ENCODE results near the gene FBXO33.

- TF ChIP-seq, protein P1, sequence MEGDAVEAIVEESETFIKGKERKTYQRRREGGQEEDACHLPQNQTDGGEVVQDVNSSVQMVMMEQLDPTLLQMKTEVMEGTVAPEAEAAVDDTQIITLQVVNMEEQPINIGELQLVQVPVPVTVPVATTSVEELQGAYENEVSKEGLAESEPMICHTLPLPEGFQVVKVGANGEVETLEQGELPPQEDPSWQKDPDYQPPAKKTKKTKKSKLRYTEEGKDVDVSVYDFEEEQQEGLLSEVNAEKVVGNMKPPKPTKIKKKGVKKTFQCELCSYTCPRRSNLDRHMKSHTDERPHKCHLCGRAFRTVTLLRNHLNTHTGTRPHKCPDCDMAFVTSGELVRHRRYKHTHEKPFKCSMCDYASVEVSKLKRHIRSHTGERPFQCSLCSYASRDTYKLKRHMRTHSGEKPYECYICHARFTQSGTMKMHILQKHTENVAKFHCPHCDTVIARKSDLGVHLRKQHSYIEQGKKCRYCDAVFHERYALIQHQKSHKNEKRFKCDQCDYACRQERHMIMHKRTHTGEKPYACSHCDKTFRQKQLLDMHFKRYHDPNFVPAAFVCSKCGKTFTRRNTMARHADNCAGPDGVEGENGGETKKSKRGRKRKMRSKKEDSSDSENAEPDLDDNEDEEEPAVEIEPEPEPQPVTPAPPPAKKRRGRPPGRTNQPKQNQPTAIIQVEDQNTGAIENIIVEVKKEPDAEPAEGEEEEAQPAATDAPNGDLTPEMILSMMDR (IDR thresholded peaks at IDR 0.05), result no peak
- TF ChIP-seq POLR2A (IDR thresholded peaks at IDR 0.05), result no peak
Observed at GRCh38 chr14:39398382-39398781, 33.9 kb downstream of the FBXO33 start.
